ENCODE results near the gene SPATS2.

DNA sequence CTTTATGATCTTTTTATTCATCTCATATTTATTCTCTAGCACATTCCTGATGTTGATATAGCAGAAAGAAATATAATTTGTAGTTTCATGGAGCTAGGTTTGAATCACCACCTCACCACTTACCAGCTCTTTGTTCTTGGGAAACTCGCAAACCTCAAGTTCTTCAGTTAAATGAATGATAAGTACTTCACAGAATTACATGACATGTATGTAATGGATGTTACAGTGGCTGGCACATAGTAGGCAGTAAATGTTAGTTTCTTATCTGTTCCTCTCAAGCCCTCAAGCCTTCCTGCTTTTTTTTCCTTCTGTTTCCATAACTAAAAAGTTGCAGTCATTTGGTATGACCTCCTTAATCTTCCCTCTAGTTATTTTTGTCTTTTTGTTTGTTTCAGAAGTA lies 54.9 kb downstream of the SPATS2 start:
- TF ChIP-seq, protein P1, sequence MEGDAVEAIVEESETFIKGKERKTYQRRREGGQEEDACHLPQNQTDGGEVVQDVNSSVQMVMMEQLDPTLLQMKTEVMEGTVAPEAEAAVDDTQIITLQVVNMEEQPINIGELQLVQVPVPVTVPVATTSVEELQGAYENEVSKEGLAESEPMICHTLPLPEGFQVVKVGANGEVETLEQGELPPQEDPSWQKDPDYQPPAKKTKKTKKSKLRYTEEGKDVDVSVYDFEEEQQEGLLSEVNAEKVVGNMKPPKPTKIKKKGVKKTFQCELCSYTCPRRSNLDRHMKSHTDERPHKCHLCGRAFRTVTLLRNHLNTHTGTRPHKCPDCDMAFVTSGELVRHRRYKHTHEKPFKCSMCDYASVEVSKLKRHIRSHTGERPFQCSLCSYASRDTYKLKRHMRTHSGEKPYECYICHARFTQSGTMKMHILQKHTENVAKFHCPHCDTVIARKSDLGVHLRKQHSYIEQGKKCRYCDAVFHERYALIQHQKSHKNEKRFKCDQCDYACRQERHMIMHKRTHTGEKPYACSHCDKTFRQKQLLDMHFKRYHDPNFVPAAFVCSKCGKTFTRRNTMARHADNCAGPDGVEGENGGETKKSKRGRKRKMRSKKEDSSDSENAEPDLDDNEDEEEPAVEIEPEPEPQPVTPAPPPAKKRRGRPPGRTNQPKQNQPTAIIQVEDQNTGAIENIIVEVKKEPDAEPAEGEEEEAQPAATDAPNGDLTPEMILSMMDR (conservative IDR thresholded peaks at IDR 0.05; ENCODE audit: low read length): no peak
- no peak for TF ChIP-seq EZH2phosphoT487 (IDR thresholded peaks at IDR 0.05; ENCODE audit: borderline replicate concordance, low read depth, low read length)
